Stimulated activated CD8-positive, alpha-beta memory T cell treated with anti-CD3 and anti-CD28 coated beads, Interleukin-12 subunit alpha, Interleukin-12 subunit beta, amount 100 ng/mL, for 4 hours (primary cell): ENCODE measurements around the gene TXNDC12.
A peak's percentile ranks its signal among the peaks of the same experiment; 100 is the strongest.

Experiments used
- DNase-seq: peaks from one replicate; pipeline ENCODE4 v3.0.0-alpha.2; 2020; ENCODE audit warnings: low read depth

Gene TXNDC12

DNA sequence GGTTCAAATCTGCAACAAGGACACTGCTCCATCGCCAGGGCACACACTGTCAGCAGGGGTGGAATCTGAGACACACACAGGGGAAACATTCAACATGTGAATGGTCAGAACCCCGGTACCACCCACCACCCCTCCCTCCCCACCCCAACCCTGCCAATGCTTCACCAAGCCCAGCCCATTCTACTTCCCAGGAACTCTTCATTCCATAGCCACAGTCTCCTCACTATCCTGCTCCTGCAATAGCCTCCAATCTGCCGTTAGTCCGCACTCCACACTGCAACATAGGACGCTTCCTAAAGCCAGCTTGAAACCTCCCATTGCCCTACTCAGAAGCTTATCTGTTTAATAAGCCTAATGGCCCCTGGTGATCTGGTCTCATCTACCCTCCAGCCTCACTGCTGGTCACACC lies 57.0 kb downstream of the TXNDC12 start:
- no peak for DNase-seq

DNA sequence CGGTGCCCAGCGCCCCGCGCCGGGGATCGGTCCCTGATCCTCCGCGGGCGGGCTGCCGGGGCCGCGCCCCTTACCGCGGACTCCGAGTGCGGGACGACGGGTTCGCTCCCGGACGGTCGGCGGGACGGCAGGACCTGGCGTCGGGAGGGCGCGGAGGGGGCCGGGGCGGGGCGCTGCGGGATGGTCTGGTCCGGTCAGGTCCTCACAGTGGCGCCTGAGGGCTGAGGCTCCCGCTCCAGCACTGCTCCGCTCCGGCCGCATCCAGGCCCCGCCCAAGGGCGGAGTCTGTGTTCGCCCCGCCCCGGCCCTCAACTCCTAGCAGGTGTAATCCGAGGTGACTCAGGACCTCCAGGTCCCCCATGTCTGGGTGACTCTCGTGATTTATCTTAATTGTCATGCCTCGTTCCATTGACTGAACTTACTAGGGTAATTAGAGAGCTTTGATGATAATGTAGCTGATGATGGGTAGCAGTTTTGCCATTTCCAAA lies 64.5 kb downstream of the TXNDC12 start, which contains the start of gene RAB3B:
RAB3B (minus strand) TSS at position 223 of the 488 bp plus-strand sequence. CDS start 13,583 bp downstream, outside the sequence.
- peak; percentile 76 for DNase-seq

DNA sequence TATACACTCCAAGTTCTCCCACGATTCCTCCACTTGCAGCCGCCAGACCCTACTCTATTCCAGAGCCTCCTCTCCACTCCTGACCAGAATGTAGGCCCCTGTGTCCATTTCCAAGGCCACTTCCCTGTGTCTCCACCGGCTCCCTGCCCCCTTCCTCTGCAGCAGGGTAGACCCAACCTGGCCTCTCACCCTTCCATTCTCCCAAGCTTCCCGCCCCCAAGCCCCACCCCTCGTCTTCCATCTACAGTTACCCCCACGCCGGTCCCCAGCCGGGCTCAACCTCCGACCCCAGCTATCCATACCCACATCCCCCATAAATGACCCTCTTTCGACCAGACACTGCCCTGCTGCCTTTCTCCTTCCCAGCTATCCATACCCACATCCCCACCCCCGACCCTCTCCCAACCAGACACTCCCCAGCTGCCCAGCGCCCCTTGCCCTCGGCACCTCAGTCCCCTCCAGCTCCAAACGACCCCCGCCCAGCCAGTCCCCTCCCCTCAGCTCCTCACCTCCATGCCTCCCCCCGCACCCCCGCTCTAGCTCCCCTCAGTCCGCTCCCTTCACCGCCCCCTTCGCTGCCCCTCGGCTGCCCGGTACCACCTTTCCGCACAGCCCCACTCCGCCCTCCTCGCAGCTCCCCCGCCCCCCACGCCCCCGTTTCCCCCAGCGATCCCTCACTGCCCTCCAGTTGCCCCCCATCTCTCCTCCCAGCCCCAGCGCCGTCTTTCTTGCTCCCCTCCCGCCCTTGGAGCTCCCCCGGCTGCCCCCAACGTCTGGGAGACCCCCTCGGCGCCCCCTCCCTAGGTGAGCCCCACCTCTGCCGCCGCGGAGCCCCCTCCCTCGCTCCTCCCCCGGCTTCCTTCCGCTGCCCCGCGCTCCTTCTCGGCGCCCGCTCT lies 65.2 kb downstream of the TXNDC12 start:
- no peak for DNase-seq

DNA sequence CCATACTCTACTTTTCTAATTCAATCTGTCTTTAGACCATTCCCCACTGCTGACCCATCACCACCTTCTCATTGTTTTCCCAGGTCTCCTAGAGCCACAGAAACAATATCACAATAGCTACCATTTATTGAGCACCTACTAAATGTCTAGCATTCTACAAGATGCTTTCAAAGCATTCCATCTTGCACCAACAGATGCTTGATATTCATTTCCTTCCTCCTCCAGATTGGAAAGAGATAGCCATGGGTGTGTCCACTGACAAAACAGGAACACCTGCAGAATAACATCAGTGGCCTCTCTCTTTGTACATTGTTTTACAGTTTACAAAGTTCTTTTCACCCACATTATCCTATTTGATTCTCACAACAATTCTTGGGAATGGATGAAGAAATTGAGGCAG lies 66.7 kb downstream of the TXNDC12 start:
- DNase-seq = no peak

DNA sequence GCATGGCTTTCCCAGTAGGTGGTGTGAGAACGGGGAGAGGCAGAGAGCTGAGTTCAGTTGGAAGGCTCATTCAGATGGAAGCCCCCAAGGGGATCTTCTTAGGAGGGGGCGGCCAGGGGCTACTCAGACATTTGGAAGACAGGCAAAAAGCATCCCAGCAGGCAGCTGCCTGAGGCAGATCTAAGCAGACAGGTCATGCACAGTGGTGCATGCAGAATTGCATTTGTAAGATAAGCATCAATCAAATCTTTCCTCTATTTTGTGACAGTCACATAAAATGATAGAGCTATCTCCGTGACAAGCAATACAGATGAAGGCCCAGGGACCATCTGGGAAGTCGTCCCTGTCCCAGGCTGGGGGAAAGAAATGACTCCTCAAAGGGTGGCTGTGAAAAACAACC lies 68.3 kb downstream of the TXNDC12 start:
- DNase-seq = no peak

DNA sequence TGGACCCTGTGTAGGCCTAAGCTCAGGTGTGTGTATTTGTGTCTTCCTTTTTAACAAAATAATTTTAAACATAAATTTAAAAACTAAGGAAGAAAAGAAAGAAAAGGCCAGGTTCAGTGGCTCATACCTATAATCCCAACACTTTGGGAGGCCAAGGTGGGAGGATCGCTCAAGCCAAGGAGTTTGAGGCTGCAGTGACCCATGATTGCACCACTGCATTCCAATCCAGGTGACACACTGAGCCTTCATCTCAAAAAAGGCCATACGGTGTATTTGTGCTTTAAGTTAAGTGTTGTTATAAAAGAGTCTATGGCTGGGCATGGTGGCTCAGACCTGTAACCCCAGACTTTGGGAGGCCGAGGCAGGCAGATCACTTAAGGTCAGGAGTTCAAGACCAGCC lies 72.8 kb downstream of the TXNDC12 start:
- DNase-seq = no peak

DNA sequence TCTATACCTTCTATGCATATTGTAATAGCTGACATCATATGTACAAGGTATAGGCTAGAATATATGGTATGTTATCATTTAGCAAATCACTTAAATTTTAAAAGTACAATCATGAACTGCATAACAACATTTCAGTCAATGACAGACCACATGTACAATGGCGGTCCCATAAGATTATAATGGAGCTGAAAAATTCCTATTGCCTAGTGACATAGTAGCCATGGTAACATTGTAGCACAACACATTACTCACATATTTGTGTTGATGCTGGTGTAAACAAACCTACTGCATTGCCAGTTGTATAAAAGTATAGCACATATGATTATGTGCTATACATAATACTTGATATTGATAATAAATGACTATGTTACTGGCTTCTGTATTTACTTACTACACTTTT lies 73.4 kb downstream of the TXNDC12 start:
- no peak for DNase-seq

DNA sequence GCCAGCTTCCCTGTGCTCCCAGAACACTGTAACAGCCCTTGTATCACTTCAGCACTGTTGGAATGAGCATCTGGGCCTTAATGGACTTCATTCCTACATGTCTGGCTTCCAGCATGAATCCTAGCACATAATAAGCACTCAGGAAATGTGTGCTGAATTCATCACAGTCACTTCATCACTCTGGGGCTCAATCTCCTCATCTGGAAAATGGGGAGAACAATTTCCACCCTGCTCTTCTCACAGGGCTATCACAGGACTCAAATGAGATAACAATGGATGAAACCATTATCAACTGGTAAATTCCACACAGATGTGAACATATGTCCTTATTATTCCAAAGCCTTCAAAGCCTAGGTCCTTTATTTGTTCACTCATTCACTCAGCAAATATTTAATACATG lies 76.9 kb downstream of the TXNDC12 start:
- no peak for DNase-seq

DNA sequence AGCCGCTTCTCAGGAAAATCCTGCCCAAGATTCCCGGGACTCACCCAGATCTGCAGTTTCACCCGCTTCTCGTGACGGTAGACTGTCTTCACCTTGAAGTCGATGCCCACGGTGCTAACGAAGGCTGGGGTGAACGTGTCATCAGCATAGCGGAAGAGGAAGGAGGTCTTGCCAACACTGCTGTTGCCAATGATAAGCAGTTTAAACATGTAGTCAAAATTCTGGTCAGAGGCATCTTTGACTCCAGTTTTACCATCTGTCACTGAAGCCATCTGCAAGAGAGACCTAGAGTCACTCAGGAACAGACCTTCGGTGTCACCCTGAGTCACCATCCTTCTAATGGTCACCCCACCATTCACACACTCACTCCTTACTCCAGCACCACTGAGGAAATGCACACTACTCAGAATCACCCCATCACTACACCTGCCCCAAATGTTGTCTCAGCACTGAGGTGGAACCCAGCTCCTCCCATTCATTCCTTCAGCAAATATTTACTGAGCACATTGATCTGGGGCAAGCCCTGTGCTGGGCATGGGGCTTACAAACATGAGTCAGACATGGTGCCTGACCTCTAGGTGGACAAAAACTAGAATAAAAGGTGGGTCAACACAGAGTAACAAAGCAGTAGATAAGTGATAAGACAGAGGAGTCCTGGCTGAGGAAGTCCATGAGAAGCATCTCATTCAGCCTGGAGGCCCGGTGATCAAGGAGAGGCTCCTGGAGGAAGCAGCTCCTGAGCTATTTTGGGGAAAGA lies 78.0 kb downstream of the TXNDC12 start:
- no peak for DNase-seq

DNA sequence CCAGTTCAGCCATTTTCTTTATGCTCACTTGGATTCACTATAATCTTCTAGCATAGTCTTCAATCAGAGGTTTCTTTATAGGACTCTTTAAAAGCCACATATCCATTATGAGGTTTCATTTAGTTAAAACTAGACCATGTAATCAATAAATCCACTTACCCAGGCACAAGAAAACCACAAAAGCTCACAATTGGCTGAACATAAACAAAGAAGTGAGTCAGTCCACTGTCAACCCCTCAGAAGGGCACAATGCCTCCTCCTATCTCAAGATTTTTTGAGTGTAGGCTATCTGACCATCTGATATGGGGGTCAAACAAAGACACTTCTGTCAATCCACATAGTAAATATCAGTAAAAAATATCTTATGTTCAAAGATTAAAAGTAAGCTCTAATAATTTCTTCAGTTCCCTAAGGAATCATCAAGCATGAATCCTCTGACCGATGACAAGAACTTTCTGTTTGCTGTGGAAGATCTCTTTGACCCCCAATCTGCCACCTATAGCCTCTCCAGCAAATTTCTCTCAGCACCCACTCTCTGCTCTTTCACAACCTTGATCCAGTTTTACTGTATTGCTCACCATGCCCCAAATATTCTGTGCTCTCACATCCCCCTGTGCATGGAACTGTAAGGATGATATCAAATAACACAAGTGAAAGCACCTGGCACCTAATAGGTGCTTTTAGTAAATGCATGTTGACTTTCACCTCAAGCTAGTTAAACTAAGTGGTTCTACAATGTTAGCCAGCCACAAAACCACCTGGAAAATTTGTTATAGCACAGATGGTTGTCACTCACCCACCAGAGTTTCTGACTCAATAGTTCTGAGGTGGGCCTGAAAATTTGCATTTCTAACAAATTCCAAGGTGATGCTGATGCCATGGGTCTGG lies 81.2 kb downstream of the TXNDC12 start:
- DNase-seq = no peak
